Prostate gland (tissue), 2 donors: ENCODE results near the gene COTL1. TPM values are rescaled to one million over a fixed set of nuclear protein-coding genes. Genes with fewer than 3 reads are reported as not detected.
A peak's percentile ranks its signal among the peaks of the same experiment; 100 is the strongest.

Experiments used
- DNase-seq: peaks from one replicate; pipeline ENCODE4 v3.0.0-alpha.2; 2019; ENCODE audit warnings: low spot score
- H3K27ac ChIP-seq, 2 donors: fragments of 200-600 bp; sonication (generic); 2 replicates each; pipeline ENCODE4 v1.5.1; 2017 to 2019
- H3K27me3 ChIP-seq: fragments of 200-600 bp; sonication (generic); replicated peaks from 2 replicates; pipeline ENCODE4 v1.5.1; 2019; ENCODE audit not compliant: insufficient read depth
- H3K36me3 ChIP-seq, 2 donors: fragments of 200-600 bp; sonication (generic); 1 replicate in 1 of 2; 2 replicates in 1 of 2; pipeline versions ENCODE4 v1.5.1 to v1.8.1; 2017 to 2019
- H3K4me1 ChIP-seq: fragments of 200-600 bp; sonication (generic); replicated peaks from 2 replicates; pipeline ENCODE4 v1.5.1; 2019
- H3K4me3 ChIP-seq, 2 donors: fragments of 200-600 bp; sonication (generic); 2 replicates each; pipeline ENCODE4 v1.5.1; 2017 to 2019
- H3K9me3 ChIP-seq: fragments of 200-600 bp; sonication (generic); 2 replicates; pipeline ENCODE4 v1.5.1; 2017
- CTCF ChIP-seq, 4 experiments: fragments of 200-600 bp in 2 of 4; fragments of 450-650 bp in 2 of 4; sonication (generic) in 2 of 4; IDR thresholded peaks; 1 replicate in 3 of 4; 2 replicates in 1 of 4; pipeline ENCODE4 v1.5.1; 2016 to 2019; ENCODE audit warnings: antibody characterized with exemption in 4 of 4, mild to moderate bottlenecking in 2 of 4, moderate library complexity in 2 of 4
- POLR2A ChIP-seq: fragments of 450-650 bp; IDR thresholded peaks from one replicate; pipeline ENCODE4 v1.6.1; 2016; ENCODE audit warnings: antibody characterized with exemption, mild to moderate bottlenecking
- POLR2AphosphoS5 ChIP-seq: sonication (generic); formaldehyde crosslinking; IDR thresholded peaks from one replicate; pipeline ENCODE4 v1.6.1; 2017; ENCODE audit warnings: antibody characterized with exemption
- WGBS: methylation state at CpG from one replicate; pipeline ENCODE4 v1.1.5; 2018; 5-methylcytosine and 5-hydroxymethylcytosine counted together
- intact Hi-C: fragments of 100-400 bp; cut with DNase I; formaldehyde crosslinking; loops from one replicate; pipeline ENCODE4 v1.14.2; 2022
- total RNA-seq, 2 donors: library from RNA; depleted of rRNA; stranded (reverse); fragments of >200 nt; gene quantifications; one replicate each; pipeline ENCODE4 v1.1.0, GENCODE V29; 2016

Gene COTL1
- total RNA-seq, 2 donors from 2014 or later = 46.8 to 110 TPM

- Histone ChIP-seq H3K36me3 (no peaks in the 10 kb centered on the region), H3K4me1 (no peaks in the 10 kb centered on the region), H3K27me3 (no peaks in the 10 kb centered on the region), H3K9me3 (no peaks in the 10 kb centered on the region), H3K4me3 (no peak overlapping the region), H3K27ac (peak overlapping the region in 1 of 2 donors; percentile 31)
- DNase-seq = no peak
- TF ChIP-seq POLR2AphosphoS5 (no peak), POLR2A (no peak), CTCF (IDR thresholded peaks at IDR 0.05) (no peak)
- intact Hi-C loops = no loop called here
- WGBS = 80% methylated on average over 9 of the region's 9 CpGs
Observed at GRCh38 chr16:84594725-84595038, 23.2 kb downstream of the COTL1 start.

GRCh38 chr16:84593825-84594724 is 23.8 kb downstream of the COTL1 start:
- no peaks in the 10 kb centered on the region for H3K4me1 ChIP-seq
- TF ChIP-seq POLR2A = no peak
- TF ChIP-seq POLR2AphosphoS5 = no peak
- TF ChIP-seq CTCF (IDR thresholded peaks at IDR 0.05) = no peak
- no peaks in the 10 kb centered on the region for H3K9me3 ChIP-seq
- intact Hi-C loops = no loop called here
- H3K4me3 ChIP-seq = no peak overlapping the region
- no peak overlapping the region for H3K27ac ChIP-seq
- H3K36me3 ChIP-seq = no peaks in the 10 kb centered on the region
- no peak for DNase-seq
- 76% methylated on average over 23 of the region's 23 CpGs for WGBS
- no peaks in the 10 kb centered on the region for H3K27me3 ChIP-seq

GRCh38 chr16:84592718-84593117 is 25.2 kb downstream of the COTL1 start:
- Histone ChIP-seq H3K27ac (no peak overlapping the region), H3K9me3 (no peaks in the 10 kb centered on the region), H3K4me1 (no peaks in the 10 kb centered on the region), H3K4me3 (no peak overlapping the region), H3K36me3 (no peaks in the 10 kb centered on the region), H3K27me3 (no peaks in the 10 kb centered on the region)
- WGBS = 80% methylated on average over 11 of the region's 11 CpGs
- intact Hi-C loops = no loop called here
- DNase-seq = no peak
- TF ChIP-seq CTCF (IDR thresholded peaks at IDR 0.05) (no peak), POLR2A (no peak), POLR2AphosphoS5 (no peak)

- Histone ChIP-seq H3K27ac (no peak overlapping the region), H3K9me3 (no peaks in the 10 kb centered on the region), H3K27me3 (no peaks in the 10 kb centered on the region), H3K4me3 (no peak overlapping the region), H3K36me3 (no peaks in the 10 kb centered on the region), H3K4me1 (no peaks in the 10 kb centered on the region)
- intact Hi-C loops = no loop called here
- 94% methylated on average over 24 of the region's 24 CpGs for WGBS
- TF ChIP-seq POLR2A (no peak), CTCF (IDR thresholded peaks at IDR 0.05) (no peak), POLR2AphosphoS5 (no peak)
- DNase-seq = no peak
Observed at GRCh38 chr16:84589975-84590719, 27.7 kb downstream of the COTL1 start.
